GM12801 (cell line): ENCODE data around the gene KLC4.

Experiments
- TF ChIP-seq, protein P1 (sequence below): IDR thresholded peaks from one replicate; pipeline ENCODE4 v1.5.1; 2011; ENCODE audit warnings: control low read depth; ENCODE audit not compliant: insufficient read length; ENCODE audit errors: extremely low read depth

KLC4 gene

DNA sequence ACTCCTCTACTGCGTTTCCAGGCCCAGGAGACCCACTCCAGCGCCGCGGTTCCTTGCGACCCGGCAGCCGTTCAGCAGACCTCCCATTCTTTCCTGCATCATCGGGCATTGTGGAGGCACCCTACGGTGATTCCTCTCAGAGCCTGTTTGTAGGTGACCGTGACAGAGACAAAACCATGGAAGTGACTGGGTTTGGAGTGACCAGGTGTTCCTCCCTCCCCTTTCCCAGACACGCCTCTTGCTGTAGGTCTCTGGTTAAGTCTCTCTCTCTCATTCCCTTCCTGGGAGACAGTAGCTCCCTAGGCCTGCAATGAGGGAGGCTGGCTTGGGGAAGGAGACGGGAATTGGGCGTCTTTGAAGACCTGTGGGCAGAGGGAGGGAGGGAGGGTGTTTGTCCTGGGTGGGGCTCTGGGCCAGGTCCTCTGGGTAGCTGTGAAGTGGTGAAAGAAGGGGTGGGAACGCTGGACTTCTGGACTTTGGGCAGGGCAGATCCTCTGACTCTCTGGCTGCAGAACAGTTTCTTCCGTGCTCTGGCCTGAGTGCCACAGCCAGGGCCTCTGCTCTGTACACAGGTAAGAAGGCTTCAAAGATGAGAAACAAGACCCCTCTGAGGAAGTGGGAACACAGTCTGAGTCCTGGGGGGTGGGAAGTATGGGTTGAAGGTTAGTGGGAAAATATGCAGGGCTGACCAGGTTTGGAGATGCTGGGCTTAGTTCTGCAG is 763 bp downstream of the KLC4 start:
- TF ChIP-seq, protein P1, sequence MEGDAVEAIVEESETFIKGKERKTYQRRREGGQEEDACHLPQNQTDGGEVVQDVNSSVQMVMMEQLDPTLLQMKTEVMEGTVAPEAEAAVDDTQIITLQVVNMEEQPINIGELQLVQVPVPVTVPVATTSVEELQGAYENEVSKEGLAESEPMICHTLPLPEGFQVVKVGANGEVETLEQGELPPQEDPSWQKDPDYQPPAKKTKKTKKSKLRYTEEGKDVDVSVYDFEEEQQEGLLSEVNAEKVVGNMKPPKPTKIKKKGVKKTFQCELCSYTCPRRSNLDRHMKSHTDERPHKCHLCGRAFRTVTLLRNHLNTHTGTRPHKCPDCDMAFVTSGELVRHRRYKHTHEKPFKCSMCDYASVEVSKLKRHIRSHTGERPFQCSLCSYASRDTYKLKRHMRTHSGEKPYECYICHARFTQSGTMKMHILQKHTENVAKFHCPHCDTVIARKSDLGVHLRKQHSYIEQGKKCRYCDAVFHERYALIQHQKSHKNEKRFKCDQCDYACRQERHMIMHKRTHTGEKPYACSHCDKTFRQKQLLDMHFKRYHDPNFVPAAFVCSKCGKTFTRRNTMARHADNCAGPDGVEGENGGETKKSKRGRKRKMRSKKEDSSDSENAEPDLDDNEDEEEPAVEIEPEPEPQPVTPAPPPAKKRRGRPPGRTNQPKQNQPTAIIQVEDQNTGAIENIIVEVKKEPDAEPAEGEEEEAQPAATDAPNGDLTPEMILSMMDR = no peak

DNA sequence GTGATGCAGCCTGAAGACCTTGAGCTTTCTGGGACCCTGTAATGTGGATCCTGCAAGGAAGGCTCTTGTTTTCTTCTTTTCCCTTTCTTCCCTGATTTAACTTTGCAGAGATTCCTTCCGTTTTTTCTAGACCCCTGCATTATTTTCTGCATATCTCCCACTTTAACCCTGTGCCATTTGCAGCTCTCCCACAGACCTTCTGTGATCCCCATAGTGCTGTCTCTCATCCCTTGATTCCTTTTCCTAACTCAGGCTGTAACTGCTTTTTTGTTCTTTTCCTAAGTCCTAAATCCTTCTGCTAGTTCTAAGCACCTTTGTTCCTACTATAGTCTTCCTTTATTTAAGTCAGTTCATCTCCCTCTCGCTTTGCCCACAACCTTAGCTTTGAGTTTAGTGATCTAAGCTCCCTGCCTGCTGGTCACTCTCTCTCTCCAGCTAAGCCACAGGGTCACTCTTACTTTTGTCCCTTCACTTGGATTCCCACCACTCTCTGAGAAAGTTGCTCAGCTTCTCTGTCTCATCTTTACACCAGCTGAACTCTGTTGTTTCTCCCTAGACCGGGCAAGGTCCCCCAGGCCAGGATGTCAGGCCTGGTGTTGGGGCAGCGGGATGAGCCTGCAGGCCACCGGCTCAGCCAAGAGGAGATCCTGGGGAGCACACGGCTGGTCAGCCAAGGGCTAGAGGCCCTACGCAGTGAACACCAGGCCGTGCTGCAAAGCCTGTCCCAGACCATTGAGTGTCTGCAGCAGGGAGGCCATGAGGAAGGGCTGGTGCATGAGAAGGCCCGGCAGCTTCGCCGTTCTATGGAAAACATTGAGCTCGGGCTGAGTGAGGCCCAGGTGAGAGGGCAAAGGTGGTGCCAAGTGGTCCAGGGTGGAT is 1.6 kb downstream of the KLC4 start:
- TF ChIP-seq, protein P1 = no peak

DNA sequence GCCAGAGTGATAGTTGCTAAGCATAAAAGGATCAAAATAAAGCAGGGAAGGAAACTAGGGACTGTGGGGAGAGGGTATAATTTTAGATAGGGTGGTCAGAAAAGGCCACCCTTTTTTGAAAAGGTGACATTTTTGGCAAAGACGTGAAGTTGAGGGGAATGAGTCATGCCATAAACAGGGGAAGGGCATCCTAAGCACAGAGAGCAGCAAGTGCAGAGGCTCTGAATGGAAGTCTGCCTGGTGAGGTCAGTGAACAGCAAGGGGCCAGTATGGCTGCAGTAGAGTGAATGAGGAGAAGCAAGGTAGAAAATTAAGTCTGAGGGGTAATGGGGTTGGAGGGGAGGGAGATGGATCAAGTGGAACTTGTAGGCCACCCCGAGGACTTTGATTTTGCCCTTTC is 2.4 kb downstream of the KLC4 start:
- TF ChIP-seq, protein P1 = no peak

- TF ChIP-seq, protein P1 = no peak
Measured at GRCh38 chr6:43062818-43063217, 3.4 kb downstream of the KLC4 start.

GRCh38 chr6:43070028-43070632 is 10.7 kb downstream of the KLC4 start:
- TF ChIP-seq, protein P1 = no peak

- TF ChIP-seq, protein P1 = no peak
Measured at GRCh38 chr6:43074847-43075669, 15.6 kb downstream of the KLC4 start.
